Stimulated activated CD8-positive, alpha-beta memory T cell treated with anti-CD3 and anti-CD28 coated beads, Interleukin-7, amount 100 ng/mL, for 48 hours (primary cell): ENCODE results near the gene PCDH15.

ENCODE experiments used
- DNase-seq, 2 donors: peaks; one replicate each; pipeline ENCODE4 v3.0.0-alpha.2; 2020; ENCODE audit warnings: low read depth in 1 of 2; ENCODE audit errors: extremely low read depth in 1 of 2

PCDH15 gene

GRCh38 chr10:54139819-54140428, 661.1 kb downstream of the PCDH15 start:
- DNase-seq = no peak

DNA sequence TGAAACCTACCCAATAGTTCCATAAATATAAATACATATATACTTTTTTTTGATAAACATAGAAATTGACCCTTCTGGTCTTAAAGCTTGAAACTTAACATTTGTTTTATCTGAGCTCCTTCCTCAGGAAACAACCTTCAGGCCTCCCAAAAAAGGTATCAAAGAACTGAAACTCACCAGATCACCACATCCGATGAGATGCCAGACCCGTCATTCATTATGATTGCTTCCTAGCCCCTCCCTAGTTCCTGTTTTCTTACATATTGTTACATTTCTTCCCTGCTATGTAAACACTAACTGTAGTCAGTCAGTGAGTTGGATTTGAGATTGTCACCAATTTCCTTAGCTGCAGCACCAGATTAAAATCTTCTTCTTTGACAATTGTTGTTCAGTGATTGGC, 663.6 kb downstream of the PCDH15 start:
- DNase-seq = no peak

DNA sequence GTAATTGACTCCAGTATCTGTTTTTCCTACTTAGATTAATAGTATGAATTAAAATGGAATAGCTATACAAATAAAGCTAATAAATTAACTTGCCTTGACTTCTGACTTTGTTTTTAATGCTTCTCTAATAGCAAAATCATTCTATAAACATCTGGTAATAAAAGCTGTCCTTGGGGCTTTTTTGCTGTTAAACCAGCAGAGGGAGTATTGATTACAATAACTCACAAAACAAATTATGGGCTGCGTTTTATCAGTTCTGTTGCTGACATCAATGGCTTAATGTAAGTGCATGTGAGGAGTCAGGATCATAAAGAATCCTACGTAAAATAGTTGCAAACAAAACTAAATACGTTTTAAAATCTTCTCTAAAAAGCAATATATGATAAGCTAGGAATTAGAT, 667.8 kb downstream of the PCDH15 start:
- no peak for DNase-seq

DNA sequence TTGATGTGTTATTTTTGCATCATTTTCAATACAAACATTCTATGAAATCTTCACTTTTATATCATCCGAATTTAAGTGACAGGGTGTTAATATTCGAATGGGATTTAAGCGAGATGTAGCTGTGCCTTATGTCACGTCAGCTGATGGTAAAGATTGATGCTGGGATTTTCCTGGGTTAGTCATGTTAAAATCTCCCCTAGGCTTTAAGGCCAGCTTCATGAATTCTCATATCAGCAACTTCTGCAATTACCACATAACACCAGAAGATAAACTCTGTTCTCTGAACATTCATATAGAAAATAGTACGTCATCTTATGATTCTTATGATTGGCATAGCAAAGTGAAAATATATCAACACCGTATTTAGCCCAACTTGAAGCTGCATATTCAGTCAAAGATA, 669.2 kb downstream of the PCDH15 start:
- no peak for DNase-seq

DNA sequence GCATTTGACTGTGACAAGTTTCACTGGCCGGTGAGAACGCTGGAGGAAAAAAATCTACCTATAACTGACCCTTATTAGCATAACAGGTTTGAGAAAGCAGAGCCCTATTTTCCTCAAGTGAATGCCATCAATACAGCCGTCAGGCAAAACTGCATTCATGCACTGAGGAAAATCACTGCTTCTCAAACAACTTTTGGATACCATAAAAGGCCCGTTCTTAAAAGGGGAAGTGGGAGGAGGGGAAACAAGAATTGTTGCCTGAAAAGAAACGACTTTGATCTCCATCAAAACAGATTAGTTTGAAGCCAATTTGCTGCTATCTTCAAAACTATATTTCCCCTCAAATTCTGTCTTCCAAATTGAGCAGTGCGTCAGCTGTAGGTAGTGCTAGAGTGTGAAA, 670.6 kb downstream of the PCDH15 start:
- no peak for DNase-seq

DNA sequence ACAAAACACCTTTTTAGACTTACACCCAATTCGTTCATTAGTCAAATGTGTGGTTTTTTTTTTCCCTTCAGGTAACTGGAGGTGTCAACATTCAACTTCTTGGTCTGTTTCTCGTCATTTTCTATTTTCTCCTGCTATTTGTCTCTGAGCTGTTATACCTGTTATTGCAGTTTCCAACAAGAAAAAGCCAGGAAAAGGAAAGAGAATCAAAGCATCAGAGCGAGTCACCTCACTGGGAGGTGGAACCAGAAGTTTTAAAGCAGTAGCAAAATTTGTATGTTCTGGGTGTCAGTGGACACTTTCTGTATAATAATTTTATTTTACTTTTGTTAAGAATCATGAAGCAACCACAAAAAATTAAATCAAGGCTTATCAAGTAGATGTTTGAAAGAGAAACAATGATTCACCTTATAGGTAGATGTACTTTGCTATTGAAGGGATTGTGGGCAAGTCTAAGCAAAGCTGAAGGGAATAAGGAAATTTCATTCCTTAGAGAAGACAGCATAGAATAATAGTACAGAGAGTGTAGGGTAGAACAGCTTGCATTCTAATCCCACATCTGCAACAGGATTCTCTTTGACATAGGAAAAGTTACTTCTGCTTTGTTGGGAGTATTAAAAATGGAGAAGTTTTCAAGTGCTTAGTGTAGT, 675.8 kb downstream of the PCDH15 start:
- DNase-seq = no peak

- no peak for DNase-seq
Measured at GRCh38 chr10:54124209-54124885, 676.7 kb downstream of the PCDH15 start.

DNA sequence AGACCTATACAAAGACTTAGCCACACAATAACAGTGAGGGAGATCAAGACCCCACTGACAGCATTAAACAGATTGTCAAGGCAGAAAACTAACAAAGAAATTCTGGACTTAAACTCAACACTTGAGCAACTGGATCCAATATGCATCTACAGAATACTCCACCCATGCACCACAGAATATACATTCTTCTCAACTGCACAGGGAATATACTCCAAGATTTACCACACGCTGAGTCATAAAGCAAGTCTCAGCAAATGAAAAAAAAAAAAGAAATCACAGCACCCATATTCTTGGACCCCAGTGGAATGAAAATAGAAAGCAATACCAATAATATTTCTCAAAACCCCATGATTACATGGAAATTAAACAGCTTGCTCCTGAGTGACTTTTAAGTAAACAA, 680.2 kb downstream of the PCDH15 start:
- DNase-seq = no peak

DNA sequence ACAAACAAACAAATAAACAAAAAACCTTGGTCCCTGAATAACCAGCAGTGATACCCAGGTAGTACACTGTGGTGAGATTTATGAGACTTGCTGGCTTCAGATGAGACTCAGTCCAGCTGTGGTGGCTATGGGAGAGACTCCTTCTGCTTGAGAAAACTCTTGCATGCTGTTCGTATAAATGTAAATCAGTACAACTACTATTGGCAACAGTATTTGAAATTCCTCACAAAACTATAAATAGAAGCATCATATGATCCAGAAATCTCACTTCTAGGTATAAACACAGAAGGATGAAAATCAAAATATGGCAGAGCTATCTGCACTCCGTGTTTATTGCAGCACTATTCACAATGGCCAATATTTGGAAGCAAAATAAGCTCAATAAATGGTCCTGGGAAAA, 692.1 kb downstream of the PCDH15 start:
- DNase-seq = no peak

DNA sequence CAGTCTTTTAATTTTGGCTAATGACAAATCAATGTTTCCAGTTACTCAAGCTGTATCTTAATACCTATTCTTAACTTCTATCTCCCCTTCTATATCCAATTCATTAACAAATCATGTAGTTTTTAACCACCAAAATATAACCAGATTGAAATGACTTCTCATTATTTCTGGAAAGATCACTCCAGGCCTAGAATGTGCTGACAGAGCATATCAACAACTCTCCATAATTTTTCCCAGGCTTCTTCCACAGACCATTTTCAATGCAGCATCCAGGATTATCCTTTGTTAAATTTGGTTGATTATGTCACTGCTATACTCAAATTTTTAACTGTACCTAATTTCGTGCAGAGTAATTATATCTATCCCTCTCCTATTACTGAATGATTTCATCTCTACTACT, 704.1 kb downstream of the PCDH15 start:
- no peak for DNase-seq

GRCh38 chr10:54094321-54094720, 706.7 kb downstream of the PCDH15 start:
- DNase-seq = no peak

DNA sequence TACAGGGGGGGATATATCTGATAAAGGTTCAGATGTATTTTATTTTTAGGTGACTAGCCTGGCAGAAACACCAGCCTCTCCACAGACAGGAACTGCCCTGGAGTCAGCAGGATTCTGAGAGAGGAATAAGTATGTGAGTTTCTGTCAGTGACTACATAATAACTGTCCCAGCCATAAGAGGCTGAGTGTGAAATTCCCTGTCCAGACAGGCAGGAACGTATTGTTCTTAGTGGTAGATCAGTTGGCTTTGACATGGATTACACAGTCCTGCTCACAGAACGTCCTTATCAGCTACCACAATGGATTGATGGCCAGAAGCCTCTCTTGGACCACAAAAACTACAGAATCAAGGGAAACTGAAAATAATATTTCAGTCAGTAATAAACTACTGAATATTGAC, 709.8 kb downstream of the PCDH15 start:
- DNase-seq = no peak

DNA sequence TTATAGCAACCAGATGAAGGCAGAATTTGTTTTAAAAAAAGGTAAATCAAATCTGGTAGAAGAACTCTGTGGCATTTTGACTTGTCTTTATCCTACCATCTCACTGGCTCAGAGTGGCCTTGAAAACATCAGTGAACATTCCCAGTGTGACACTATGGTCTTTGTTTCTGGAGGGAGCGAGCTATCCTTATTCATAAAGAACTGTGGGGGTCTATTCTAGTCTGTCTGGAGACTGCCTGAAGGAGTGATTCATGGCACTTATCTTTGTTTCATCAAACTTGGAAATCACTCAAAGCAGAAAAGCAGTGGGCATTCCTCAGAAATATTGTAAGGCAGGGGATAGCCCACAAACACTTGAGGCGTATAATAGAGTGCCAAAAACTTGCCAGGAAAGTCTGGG, 719.1 kb downstream of the PCDH15 start:
- DNase-seq = no peak

DNA sequence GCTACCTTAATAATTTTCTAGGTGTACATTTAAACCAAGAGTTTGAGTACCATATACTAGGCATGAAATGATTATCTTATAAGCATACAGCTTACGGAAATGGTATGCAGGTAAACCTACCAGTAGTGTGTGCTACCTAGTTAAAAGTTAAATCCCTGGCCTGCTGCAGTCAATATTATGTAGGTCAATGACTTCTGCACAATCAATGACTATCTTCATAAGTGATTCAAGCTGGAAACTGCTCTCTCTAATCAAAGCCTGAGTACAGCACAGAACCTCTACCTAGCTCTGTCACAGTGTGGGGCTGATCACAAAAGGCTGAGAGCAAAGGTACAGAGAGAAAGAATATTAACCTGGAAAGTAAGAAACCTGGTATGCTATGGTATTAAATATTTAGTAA, 733.7 kb downstream of the PCDH15 start:
- no peak for DNase-seq

DNA sequence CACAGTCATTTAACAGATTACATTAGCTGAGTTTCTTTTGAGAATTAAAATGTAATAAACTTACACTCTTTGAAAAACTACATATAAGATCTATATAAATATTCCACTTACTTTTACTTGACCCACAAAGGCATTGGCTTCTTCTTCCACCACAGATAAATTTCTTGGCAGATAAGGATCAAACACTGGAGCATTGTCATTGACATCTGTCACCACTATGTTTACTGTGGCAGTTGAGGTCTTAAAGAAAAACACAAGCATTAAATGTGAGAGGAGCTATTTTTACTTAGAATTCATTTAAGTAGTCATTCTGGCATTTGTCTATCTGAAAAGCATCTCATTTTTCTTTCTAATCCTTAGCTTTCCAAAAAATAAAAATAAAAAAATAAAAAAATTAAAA, 734.4 kb downstream of the PCDH15 start:
- no peak for DNase-seq

DNA sequence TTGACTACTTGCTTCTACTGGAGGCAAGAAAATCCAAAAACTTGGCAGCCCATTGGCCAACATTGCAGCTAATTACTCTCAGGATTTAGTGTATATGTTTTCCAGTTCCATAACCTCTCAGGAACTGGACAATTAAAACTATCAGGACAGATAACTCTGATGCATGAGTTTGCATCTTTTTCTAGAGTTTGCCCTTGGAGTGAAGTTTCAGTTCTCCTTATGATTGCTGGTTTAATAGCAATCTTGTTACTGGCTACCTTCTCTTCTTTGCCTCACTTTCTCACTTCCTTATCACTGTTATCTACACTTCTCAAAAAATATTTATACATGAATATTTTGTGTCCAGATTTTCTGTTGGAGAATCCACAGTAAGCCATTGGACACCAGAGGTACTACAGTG, 735.9 kb downstream of the PCDH15 start:
- no peak for DNase-seq

DNA sequence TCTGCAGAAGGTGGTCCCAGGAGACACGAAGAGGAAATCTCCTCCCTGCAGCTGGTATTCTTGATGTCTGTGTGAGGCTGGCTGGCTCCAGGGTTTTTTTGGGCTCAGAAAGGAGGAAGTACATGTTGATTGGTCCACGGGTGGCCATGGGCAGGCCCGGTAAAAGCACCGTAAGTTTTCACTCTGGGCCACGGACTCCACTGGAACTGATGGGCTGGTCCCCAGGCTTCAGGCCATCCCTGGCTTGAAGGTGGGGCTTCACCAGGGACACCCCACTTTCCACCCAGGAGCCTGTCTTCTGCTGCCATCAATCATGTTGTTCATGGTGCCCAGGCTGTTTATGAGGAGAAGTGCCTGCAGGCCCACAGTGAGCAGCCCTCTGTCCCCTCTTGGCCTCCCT, 736.8 kb downstream of the PCDH15 start:
- DNase-seq = no peak

DNA sequence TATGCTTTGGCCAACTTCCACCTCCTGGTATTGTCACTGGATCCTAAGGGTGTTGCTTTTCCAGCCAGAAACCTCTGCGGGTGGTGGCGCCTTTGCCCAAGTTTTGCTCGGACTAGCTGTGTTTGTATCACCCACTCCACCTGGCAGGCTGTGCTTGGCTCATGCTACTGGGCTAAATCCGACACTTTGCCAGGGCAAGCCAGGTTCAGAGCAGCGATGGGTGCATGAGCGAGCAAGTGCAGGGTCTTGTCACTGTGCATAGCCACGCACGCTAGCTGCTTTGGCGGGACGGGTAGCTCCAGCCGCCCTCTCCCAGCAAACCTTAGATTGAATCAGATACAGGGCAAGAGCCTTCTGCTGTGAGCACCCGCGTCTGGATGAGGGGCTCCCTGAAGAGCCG, 737.5 kb downstream of the PCDH15 start:
- no peak for DNase-seq

DNA sequence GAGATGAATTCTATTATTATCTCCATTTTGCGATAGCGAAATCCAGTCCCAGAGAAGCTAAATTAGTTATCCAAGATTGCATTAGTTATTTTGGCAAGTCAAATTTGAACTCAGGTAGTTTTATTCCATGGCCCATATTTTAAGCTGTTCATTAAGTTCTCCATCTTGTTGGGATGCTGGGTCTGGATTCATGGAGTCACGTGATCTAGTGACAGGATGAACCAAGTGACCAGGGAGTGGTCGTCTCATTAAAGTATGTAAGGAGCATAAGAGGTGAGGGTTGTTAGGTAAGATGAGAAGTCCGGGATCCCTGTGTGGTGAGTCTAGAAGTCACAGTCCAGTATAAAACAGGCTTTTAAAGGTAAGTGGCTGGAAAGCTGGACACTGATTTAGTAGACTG, 740.5 kb downstream of the PCDH15 start:
- DNase-seq = no peak

- DNase-seq = no peak
Measured at GRCh38 chr10:54057357-54057756, 743.7 kb downstream of the PCDH15 start.

DNA sequence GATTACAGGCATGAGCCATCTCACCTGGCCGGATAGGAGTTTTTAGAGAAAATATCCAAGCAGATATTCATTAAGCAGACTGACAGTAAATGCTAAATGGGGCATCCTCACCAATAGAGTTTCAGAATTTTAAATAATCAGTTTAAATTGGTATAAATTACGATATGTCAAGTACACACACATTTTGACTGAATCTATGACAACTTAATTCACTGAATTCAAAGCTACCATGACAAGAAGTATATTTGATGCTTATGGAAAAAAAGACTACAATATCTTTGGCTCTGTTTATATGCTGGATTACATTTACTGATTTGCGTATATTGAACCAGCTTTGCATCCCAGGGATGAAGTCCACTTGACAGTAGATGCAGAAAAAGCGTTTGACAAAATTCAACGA, 774.7 kb downstream of the PCDH15 start:
- DNase-seq = no peak

DNA sequence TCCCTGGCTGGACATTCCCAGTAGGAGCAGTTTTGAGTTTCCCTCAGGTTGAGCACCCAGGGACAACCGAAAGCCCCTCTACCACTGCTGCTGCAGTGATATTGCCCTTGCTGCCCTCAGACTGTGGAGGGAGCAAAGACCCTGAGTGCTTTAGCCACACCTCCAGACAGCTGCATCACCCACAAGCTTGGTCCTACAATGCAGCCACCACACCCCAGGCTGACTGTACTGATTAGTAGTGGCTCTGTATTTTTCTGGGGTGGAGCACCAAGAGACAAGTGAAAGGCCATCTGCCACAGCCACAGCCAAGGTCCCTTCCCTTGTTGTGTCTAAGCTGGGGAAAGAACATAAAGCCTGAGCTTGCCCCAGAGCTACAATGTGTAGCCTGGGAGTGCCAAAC, 789.9 kb downstream of the PCDH15 start:
- no peak for DNase-seq
